H1 (cell line): ENCODE data around the gene CRHR2. TPM values are rescaled to one million over a fixed set of nuclear protein-coding genes. Genes with fewer than 3 reads are reported as not detected.

Experiments
- POU5F1 ChIP-seq: IDR thresholded peaks from 2 replicates; pipeline ENCODE4 v1.6.1; 2011; ENCODE audit warnings: low read depth, mild to moderate bottlenecking, low read length, moderate library complexity
- RAD21 ChIP-seq, 2 experiments: IDR thresholded peaks in 1 of 2; conservative IDR thresholded peaks in 1 of 2; 2 replicates each; pipeline ENCODE4 v1.6.1; 2011; ENCODE audit warnings: low read depth in 2 of 2, low read length in 2 of 2, improper control_type of control experiment in 1 of 2, inconsistent platforms in 1 of 2, mild to moderate bottlenecking in 1 of 2, moderate library complexity in 1 of 2
- YY1 ChIP-seq: IDR thresholded peaks from 2 replicates; pipeline ENCODE4 v1.6.1; 2011; ENCODE audit warnings: low read depth, mild to moderate bottlenecking, low read length
- polyA plus RNA-seq, 7 experiments: library from polyadenylated mRNA; depleted of rRNA in 3 of 7; stranded (reverse) in 5 of 7; unstranded in 2 of 7; fragments of >200 nt in 5 of 7; fragments of 200-250 nt in 2 of 7; gene quantifications; 1 replicate in 5 of 7; 2 replicates in 1 of 7; 4 replicates in 1 of 7; pipeline versions ENCODE4 v1.2.1 to v1.2.3, GENCODE V29; 2011 to 2013; ENCODE audit warnings: missing spikeins in 2 of 7, mixed read lengths in 2 of 7
- total RNA-seq: library from RNA; stranded (reverse); fragmentation: NEBNext Ultra II Directional; extraction: Animal tissue kit (Norgen Biotek cat#: 25700); gene quantifications from 2 replicates; pipeline ENCODE4 v1.2.1, GENCODE V29; 2021
- TF ChIP-seq, protein P1 (sequence below): IDR thresholded peaks from 2 replicates; pipeline ENCODE4 v1.6.1; 2012; ENCODE audit warnings: low read length, inconsistent platforms

Gene CRHR2
- total and polyA plus RNA-seq, 2 of the 8 experiments (the other 6 are each of a cell fraction or from before 2014, with no cell fraction given): 0.37 to 1.3 TPM

DNA sequence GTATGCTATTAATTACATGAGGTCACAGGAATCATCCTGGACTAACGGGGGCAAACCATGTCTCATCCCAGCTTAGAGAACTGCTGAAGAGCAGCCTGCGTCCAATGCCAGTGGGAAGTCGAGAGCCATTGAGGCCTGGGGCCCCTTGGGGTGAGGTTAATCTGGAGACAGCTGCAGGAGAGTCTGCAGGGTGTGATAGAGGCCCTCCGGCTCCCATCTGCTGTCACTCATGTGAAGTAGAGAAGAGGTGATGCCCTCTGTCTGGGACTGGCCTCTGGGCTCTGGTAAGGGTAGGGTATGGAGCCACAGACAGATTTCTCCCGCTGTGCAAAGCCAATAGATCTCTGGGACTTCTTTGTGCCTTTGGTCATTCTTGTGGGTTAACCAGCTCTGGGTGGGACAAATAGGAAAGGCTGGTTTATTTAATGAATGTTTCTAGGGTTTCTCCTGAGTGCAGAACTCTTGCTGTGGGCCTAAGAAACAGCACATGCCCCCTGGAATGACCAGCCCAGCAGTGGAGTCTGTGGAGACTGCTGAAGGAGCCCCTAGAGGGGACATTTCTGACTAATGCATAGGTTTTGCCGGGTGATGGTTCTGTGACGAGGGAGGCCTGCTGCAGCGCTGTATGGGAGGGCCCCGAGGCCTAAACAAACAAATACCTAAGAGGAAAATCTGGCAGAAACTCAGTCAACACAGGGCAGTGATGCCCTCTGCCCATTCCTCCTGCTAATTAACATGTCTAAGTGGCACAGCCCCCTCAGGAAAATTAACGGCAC is 34.5 kb downstream of the CRHR2 start (continued):
- TF ChIP-seq POU5F1: no peak
- no peak for TF ChIP-seq RAD21 (IDR thresholded peaks at IDR 0.05 in 1 of 2, conservative IDR thresholded peaks at IDR 0.05 in 1 of 2; ENCODE audit: low read depth in 2 of 2, low read length in 2 of 2)
- TF ChIP-seq YY1: no peak
- TF ChIP-seq, protein P1, sequence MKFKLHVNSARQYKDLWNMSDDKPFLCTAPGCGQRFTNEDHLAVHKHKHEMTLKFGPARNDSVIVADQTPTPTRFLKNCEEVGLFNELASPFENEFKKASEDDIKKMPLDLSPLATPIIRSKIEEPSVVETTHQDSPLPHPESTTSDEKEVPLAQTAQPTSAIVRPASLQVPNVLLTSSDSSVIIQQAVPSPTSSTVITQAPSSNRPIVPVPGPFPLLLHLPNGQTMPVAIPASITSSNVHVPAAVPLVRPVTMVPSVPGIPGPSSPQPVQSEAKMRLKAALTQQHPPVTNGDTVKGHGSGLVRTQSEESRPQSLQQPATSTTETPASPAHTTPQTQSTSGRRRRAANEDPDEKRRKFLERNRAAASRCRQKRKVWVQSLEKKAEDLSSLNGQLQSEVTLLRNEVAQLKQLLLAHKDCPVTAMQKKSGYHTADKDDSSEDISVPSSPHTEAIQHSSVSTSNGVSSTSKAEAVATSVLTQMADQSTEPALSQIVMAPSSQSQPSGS: no peak
